Kasumi-1 (cell line): Measurements from ENCODE around the gene KRTAP2-3.
A peak's percentile ranks its signal among the peaks of the same experiment; 100 is the strongest.
"Not testable (repeated sequence)": the region's sequence is repeated elsewhere in the genome, so short reads cannot be mapped to it uniquely, and the experiment has no call there.

Source experiments
- DNase-seq, 2 experiments: peaks; one replicate each; lab custom pipeline; 2025; lab: John Stamatoyannopoulos, UW

The KRTAP2-3 gene

GRCh38 chr17:41060052-41060604 is at the start of gene KRTAP2-3:
Gene KRTAP2-3, minus strand, starts transcription at chr17:41060114. Its CDS starts 64 bp downstream, at chr17:41060050.
- DNase-seq: no peak

GRCh38 chr17:41108728-41109386 is 48.9 kb upstream of the KRTAP2-3 start:
- not testable (repeated sequence) for DNase-seq

GRCh38 chr17:41107941-41108450 is 48.1 kb upstream of the KRTAP2-3 start:
- no peak for DNase-seq

- DNase-seq: not testable (repeated sequence)
These were observed 45.4 kb upstream of the KRTAP2-3 start, which contains the start of gene KRTAP4-9 for GRCh38 chr17:41105347-41105746. Gene KRTAP4-9, plus strand, starts transcription at chr17:41105389. Its CDS starts 0 bp downstream, at chr17:41105389.

- not testable (repeated sequence) for DNase-seq
These were observed 44.6 kb upstream of the KRTAP2-3 start for GRCh38 chr17:41104386-41105038.

GRCh38 chr17:41103896-41104295 is 44.0 kb upstream of the KRTAP2-3 start:
- DNase-seq: no peak

- no peak for DNase-seq
These were observed 41.8 kb upstream of the KRTAP2-3 start, which contains the start of gene KRTAP4-16 for GRCh38 chr17:41101586-41102259. Gene KRTAP4-16, minus strand, starts transcription at chr17:41102209. Its CDS starts 0 bp downstream, at chr17:41102209.

GRCh38 chr17:41099682-41100480 is 40.0 kb upstream of the KRTAP2-3 start:
- DNase-seq: peak; percentile 14 to 23

GRCh38 chr17:41098481-41098880 is 38.6 kb upstream of the KRTAP2-3 start:
- DNase-seq: no peak

GRCh38 chr17:41098042-41098441 is 38.1 kb upstream of the KRTAP2-3 start, which contains the start of gene KRTAP4-8:
Gene KRTAP4-8, minus strand, starts transcription at chr17:41098142. Its CDS starts 58 bp downstream, at chr17:41098084.
- no peak for DNase-seq

- no peak for DNase-seq
These were observed 36.1 kb upstream of the KRTAP2-3 start for GRCh38 chr17:41096055-41096454.

GRCh38 chr17:41088760-41089352 is 28.9 kb upstream of the KRTAP2-3 start:
- DNase-seq: not testable (repeated sequence)

GRCh38 chr17:41084100-41084856 is 24.4 kb upstream of the KRTAP2-3 start, which contains the start of gene KRTAP4-7:
Gene KRTAP4-7, plus strand, starts transcription at chr17:41084150. Its CDS starts 57 bp downstream, at chr17:41084207.
- DNase-seq: not testable (repeated sequence)

GRCh38 chr17:41083427-41083826 is 23.5 kb upstream of the KRTAP2-3 start:
- not testable (repeated sequence) for DNase-seq

- DNase-seq: no peak
These were observed 22.7 kb upstream of the KRTAP2-3 start for GRCh38 chr17:41082626-41083025.

- DNase-seq: no peak
These were observed 16.9 kb upstream of the KRTAP2-3 start for GRCh38 chr17:41076788-41077187.

- no peak for DNase-seq
These were observed 13.8 kb upstream of the KRTAP2-3 start for GRCh38 chr17:41073676-41074075.

GRCh38 chr17:41071606-41072360 is 11.9 kb upstream of the KRTAP2-3 start:
- DNase-seq: no peak

- no peak for DNase-seq
These were observed 9.1 kb upstream of the KRTAP2-3 start for GRCh38 chr17:41069031-41069430.
